Pulmonary artery endothelial cell (primary cell): ENCODE results near the gene GNL1. TPM values are rescaled to one million over a fixed set of nuclear protein-coding genes. Genes with fewer than 3 reads are reported as not detected.
"Not testable (repeated sequence)": the region's sequence is repeated elsewhere in the genome, so short reads cannot be mapped to it uniquely, and the experiment has no call there.

Experiments
- DNase-seq: peaks from one replicate; pipeline ENCODE4 v3.0.0-alpha.2; 2011; ENCODE audit warnings: low read depth, low spot score
- total RNA-seq: library from RNA; depleted of rRNA; stranded (reverse); fragments of >200 nt; gene quantifications from 2 replicates; pipeline ENCODE4 v1.2.3, GENCODE V29; 2014

The GNL1 gene
- total RNA-seq, 1 donor from 2014 or later: 62.7 TPM

GRCh38 chr6:30497714-30498113 is 58.6 kb downstream of the GNL1 start:
- DNase-seq: no peak

GRCh38 chr6:30497261-30497599 is 59.1 kb downstream of the GNL1 start:
- not testable (repeated sequence) for DNase-seq

DNA sequence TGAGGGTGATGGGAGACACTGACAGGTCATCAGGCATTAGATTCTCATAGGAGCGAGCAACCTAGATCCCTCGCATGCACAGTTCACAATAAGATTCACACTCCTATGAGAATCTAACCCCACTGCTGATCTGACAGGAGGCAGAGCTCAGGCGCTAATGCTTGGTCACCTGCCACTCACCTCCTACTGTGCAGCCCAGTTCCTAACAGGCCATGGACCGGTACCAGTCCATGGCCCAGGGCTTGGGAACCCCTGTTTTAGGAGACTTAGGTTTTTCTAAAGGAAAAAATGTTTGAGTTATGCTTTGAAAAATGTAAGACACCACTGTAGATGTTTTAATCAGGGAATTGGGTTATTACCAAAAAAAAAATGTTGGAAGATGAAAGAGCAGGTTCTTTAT is 60.3 kb downstream of the GNL1 start:
- no peak for DNase-seq

- DNase-seq: not testable (repeated sequence)
Observed at GRCh38 chr6:30495060-30495459, 61.2 kb downstream of the GNL1 start.

DNA sequence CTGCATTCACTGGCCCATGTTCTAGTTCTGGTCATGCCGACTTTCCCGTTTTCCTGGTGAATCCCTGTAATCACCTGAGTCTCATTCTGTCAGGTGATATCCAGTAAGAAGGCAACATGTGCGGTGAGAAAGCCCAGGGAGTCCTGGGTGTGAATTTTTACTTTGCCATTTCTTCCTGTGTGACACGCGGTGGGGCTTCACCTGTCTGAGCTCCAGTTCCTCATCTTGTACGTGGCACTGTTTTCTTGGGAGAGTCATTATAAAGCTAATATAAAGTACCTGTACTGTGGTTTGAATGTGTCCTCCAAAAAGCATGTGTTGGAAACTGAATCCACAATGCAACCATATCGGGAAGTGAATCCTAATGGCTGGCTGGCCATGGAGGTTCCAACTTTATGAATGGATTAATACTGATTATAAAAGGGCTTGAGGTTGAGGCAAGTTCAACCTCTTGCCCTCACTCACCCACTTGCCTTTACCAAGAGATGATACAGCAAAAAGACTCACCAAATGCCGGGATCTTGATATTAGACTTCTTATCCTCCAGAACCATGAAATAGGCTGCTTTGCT is 61.9 kb downstream of the GNL1 start:
- no peak for DNase-seq

- no peak for DNase-seq
Observed at GRCh38 chr6:30493643-30494250, 62.5 kb downstream of the GNL1 start.

- no peak for DNase-seq
Observed at GRCh38 chr6:30491991-30492952, 64.0 kb downstream of the GNL1 start.

Other genes starting within 250 kb of the GNL1 start
- gene TRIM39, start 229.6 kb downstream of the GNL1 start, total RNA-seq: 9.4 and 11.8 TPM in 2 replicates
- gene RPP21, start 211.3 kb downstream of the GNL1 start, total RNA-seq: 22.0 and 26.1 TPM in 2 replicates
- gene HLA-E, start 67.0 kb downstream of the GNL1 start, total RNA-seq: 524 and 663 TPM in 2 replicates
- 4.0 and 4.5 TPM in 2 replicates for gene PRR3, start 806 bp upstream of the GNL1 start, total RNA-seq
- gene ABCF1, start 15.0 kb upstream of the GNL1 start, total RNA-seq: 53.0 and 67.9 TPM in 2 replicates
- gene PPP1R10, start 60.8 kb upstream of the GNL1 start, total RNA-seq: 12.5 and 18.6 TPM in 2 replicates
- gene MRPS18B, start 61.4 kb upstream of the GNL1 start, total RNA-seq: 48.8 and 57.7 TPM in 2 replicates
- gene ATAT1, start 70.4 kb upstream of the GNL1 start, total RNA-seq: 2.6 and 2.8 TPM in 2 replicates
- gene C6orf136, start 90.6 kb upstream of the GNL1 start, total RNA-seq: 1.8 and 2.3 TPM in 2 replicates
- 46.9 and 61.2 TPM in 2 replicates for gene DHX16, start 116.5 kb upstream of the GNL1 start, total RNA-seq
- gene PPP1R18, start 130.2 kb upstream of the GNL1 start, total RNA-seq: 57.4 and 58.3 TPM in 2 replicates
- gene NRM, start 134.5 kb upstream of the GNL1 start, total RNA-seq: 2.4 and 2.5 TPM in 2 replicates
- gene MDC1, start 160.8 kb upstream of the GNL1 start, total RNA-seq: 10.2 and 11.0 TPM in 2 replicates
- gene TUBB, start 163.9 kb upstream of the GNL1 start, total RNA-seq: 537 and 757 TPM in 2 replicates
- 46.6 and 107 TPM in 2 replicates for gene FLOT1, start 186.2 kb upstream of the GNL1 start, total RNA-seq
- 90.2 and 122 TPM in 2 replicates for gene IER3, start 188.1 kb upstream of the GNL1 start, total RNA-seq